HEK293 (cell line): Measurements from ENCODE around the gene SERPINB13.

ENCODE experiments used
- ATF2 ChIP-seq: fragments of 450-650 bp; formaldehyde crosslinking; IDR thresholded peaks from 2 replicates; pipeline ENCODE4 v1.5.1; 2016; ENCODE audit warnings: missing biosample characterization, missing genetic modification characterization, low read depth
- CTCF ChIP-seq: fragments of 450-650 bp; formaldehyde crosslinking; IDR thresholded peaks from 2 replicates; pipeline ENCODE4 v1.5.1; 2016; ENCODE audit warnings: missing biosample characterization, missing genetic modification characterization
- KLF7 ChIP-seq: fragments of 450-650 bp; formaldehyde crosslinking; IDR thresholded peaks from 2 replicates; pipeline ENCODE4 v1.5.1; 2016; ENCODE audit warnings: missing biosample characterization, missing genetic modification characterization, borderline replicate concordance
- PRDM4 ChIP-seq: fragments of 450-650 bp; formaldehyde crosslinking; IDR thresholded peaks from 2 replicates; pipeline ENCODE4 v1.5.1; 2017; ENCODE audit warnings: missing biosample characterization, missing genetic modification characterization
- ZNF155 ChIP-seq: fragments of 450-650 bp; formaldehyde crosslinking; IDR thresholded peaks from 2 replicates; pipeline ENCODE4 v1.5.1; 2016; ENCODE audit warnings: missing biosample characterization, missing genetic modification characterization
- ZNF416 ChIP-seq: fragments of 450-650 bp; formaldehyde crosslinking; IDR thresholded peaks from 2 replicates; pipeline ENCODE4 v1.5.1; 2016; ENCODE audit warnings: missing biosample characterization, missing genetic modification characterization
- ZNF513 ChIP-seq: fragments of 450-650 bp; IDR thresholded peaks from 2 replicates; pipeline ENCODE4 v1.5.1; 2018; ENCODE audit warnings: missing biosample characterization, missing genetic modification characterization
- ZSCAN5A ChIP-seq: fragments of 450-650 bp; formaldehyde crosslinking; IDR thresholded peaks from 2 replicates; pipeline ENCODE4 v1.5.1; 2016; ENCODE audit warnings: missing biosample characterization, missing genetic modification characterization

GRCh38 chr18:63591725-63592124, 4.6 kb downstream of the SERPINB13 start:
- TF ChIP-seq ZNF416 (no peak), CTCF (tag by site-specific recombination) (no peak), KLF7 (tag by site-specific recombination) (no peak), ZSCAN5A (tag by site-specific recombination) (no peak), ZNF513 (tag by site-specific recombination) (no peak), PRDM4 (tag by site-specific recombination) (no peak), ATF2 (no peak), ZNF155 (tag by site-specific recombination) (no peak)
